HFF-Myc (cell line): ENCODE measurements around the gene PUS1.
"Not testable (repeated sequence)": the region's sequence is repeated elsewhere in the genome, so short reads cannot be mapped to it uniquely, and the experiment has no call there.

Experiments
- DNase-seq: peaks from one replicate; pipeline ENCODE4 v3.0.0-alpha.2; 2011; ENCODE audit warnings: low read depth; ENCODE audit errors: extremely low read depth
- H3K4me3 ChIP-seq: replicated peaks from 2 replicates; pipeline ENCODE4 v1.5.1; 2011; ENCODE audit warnings: low read depth, mild to moderate bottlenecking, control low read depth, low read length
- CTCF ChIP-seq: IDR thresholded peaks from 2 replicates; pipeline ENCODE4 v1.5.1; 2012; ENCODE audit warnings: mild to moderate bottlenecking, low read depth, low read length, control low read depth; ENCODE audit errors: missing control alignments

Gene PUS1

DNA sequence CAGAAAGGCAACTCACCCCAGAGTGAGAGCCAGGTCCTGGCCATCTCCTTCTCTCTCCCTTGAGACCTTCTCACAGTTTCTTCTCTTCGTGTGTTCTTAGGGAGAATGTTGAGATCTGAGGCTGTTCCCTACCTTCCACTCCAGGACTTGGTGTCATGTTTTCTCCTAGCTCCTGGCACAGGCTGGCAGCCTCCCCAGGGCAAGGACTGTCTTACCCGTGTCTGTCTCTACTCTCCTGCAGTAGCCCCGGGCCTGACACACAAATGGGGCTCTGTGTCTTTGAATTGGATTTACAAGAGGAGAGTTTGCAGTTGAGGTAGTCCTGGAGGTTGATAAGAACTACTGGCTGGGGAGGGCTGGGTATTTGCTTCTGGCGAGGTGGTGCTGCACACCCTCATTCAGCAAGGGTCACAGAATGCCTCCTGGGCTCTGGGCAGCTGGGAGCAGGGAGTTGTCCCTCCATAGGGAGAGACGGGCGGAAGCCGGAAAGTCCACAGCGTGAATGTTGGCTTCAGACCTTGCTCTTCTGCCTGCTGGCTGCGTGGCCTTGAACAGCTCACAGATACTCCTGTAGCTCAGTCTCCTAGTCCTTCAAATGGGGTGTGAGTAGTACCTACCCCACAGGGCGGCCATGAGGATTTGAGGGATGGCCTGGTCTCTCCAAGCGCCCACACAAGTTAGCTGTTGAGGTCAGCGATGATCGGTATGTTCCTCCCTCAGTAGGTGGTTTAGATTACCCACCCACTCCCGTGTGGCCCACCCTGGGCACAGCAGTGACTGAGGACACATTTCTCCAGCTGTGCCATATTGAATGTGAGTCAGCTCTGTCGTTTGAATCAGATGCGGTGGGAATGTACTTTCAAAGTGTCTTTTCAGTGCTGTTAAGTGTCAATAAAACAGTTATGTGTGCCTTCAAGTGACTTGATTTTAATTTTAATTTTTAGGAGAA is 30.8 kb downstream of the PUS1 start:
- TF ChIP-seq CTCF: no peak
- DNase-seq: no peak
- H3K4me3 ChIP-seq: no peak overlapping the region

- not testable (repeated sequence) for DNase-seq, H3K4me3 ChIP-seq
Measured at GRCh38 chr12:131960590-131961325, 31.7 kb downstream of the PUS1 start.

DNA sequence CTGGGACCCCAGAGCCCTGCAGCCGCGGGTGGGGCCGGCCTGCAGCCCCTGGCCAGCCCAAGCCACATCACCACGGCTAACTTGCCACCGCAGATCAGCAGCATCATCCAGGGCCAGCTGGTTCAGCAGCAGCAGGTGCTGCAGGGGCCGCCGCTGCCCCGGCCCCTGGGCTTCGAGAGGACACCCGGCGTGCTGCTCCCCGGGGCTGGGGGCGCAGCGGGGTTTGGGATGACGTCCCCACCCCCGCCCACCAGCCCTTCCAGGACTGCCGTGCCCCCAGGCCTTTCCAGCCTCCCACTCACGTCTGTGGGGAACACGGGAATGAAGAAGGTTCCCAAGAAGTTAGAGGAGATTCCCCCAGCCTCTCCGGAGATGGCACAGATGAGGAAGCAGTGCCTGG is 32.3 kb downstream of the PUS1 start:
- not testable (repeated sequence) for H3K4me3 ChIP-seq, DNase-seq

GRCh38 chr12:131962069-131962468 is 33.0 kb downstream of the PUS1 start:
- TF ChIP-seq CTCF: no peak
- no peak overlapping the region for H3K4me3 ChIP-seq
- no peak for DNase-seq

DNA sequence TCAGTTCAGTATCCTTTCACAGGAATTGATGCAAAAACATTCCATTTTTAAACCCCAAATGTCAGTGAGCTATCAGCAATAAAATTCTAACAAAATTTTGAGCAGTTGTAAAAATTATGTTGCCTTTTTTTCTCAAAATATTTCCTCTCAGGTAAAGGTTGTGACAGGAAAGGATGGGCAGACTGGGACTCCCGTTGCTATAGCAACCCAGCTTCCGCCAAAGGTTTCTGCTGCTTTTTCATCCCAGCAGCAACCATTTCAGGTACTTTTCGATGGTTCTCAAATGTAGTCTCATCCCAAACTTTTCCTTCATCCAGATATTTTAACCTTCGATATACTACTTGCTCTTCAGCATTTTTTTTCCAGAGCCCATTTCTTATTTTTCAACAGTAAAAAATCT is 34.3 kb downstream of the PUS1 start:
- TF ChIP-seq CTCF: no peak
- DNase-seq: no peak
- no peak overlapping the region for H3K4me3 ChIP-seq

DNA sequence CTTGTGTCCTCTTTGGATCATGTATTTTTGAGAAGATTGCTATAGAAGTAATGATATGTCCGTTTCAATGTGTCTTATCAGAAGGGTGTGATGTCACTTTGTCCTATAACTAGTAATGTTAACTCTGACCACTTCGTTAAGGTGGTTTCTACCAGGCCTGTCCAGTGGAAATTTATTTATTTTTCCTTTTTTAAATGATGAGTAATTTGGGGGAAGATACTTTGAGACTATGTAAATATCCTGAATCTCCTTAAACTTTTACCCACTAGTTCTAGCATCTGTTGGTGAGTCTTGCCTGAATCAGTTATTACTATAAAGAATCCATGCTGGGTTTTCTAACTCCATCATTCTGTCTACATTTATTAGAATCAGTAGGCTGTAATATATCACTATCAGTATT is 36.0 kb downstream of the PUS1 start:
- no peak for TF ChIP-seq CTCF
- H3K4me3 ChIP-seq: no peak overlapping the region
- no peak for DNase-seq

- H3K4me3 ChIP-seq: no peak overlapping the region
- no peak for DNase-seq
- no peak for TF ChIP-seq CTCF
Measured at GRCh38 chr12:131971226-131971625, 42.1 kb downstream of the PUS1 start.
